Astrocyte (in vitro differentiated cells and primary cell): Measurements from ENCODE around the gene LRRK1. TPM values are rescaled to one million over a fixed set of nuclear protein-coding genes. Genes with fewer than 3 reads are reported as not detected.

Source experiments
- DNase-seq: peaks from one replicate; pipeline ENCODE4 v3.0.0-alpha.2; 2010; ENCODE audit warnings: low read depth
- FAIRE-seq: peaks from 2 replicates; lab custom pipeline; 2011; peaks lifted over from hg19 to GRCh38; lab: Jason Lieb, UNC
- H2AFZ ChIP-seq: 2 replicates; pipeline ENCODE4 v1.6.0; 2012; ENCODE audit warnings: low read depth, low read length, inconsistent platforms
- H3K27ac ChIP-seq: 2 replicates; pipeline ENCODE4 v1.5.1; 2011; ENCODE audit warnings: low read depth, low read length, inconsistent platforms
- H3K27me3 ChIP-seq: 2 replicates; pipeline ENCODE4 v1.6.0; 2011; ENCODE audit warnings: low read length, inconsistent platforms; ENCODE audit not compliant: insufficient read depth
- H3K36me3 ChIP-seq: 2 replicates; pipeline ENCODE4 v1.5.1; 2011; ENCODE audit warnings: low read length, inconsistent platforms; ENCODE audit not compliant: insufficient read depth
- H3K4me1 ChIP-seq: 2 replicates; pipeline ENCODE4 v1.5.1; 2011; ENCODE audit warnings: low read length, inconsistent platforms; ENCODE audit not compliant: insufficient read depth
- H3K4me2 ChIP-seq: 2 replicates; pipeline ENCODE4 v1.6.0; 2012; ENCODE audit warnings: low read length, inconsistent platforms
- H3K4me3 ChIP-seq: 2 replicates; pipeline ENCODE4 v1.5.1; 2011; ENCODE audit warnings: low read depth, mild to moderate bottlenecking, low read length, inconsistent platforms; ENCODE audit not compliant: insufficient read depth
- H3K79me2 ChIP-seq: 2 replicates; pipeline ENCODE4 v1.6.0; 2012; ENCODE audit warnings: mild to moderate bottlenecking, low read length, inconsistent platforms; ENCODE audit not compliant: insufficient read depth
- H3K9ac ChIP-seq: 2 replicates; pipeline ENCODE4 v1.6.0; 2012; ENCODE audit warnings: mild to moderate bottlenecking, low read length, inconsistent platforms
- H3K9me3 ChIP-seq: 2 replicates; pipeline ENCODE4 v1.5.1; 2012; ENCODE audit warnings: low read depth, mild to moderate bottlenecking, low read length, inconsistent platforms; ENCODE audit not compliant: insufficient read depth
- H4K20me1 ChIP-seq: 2 replicates; pipeline ENCODE4 v1.6.0; 2012; ENCODE audit warnings: low read length, inconsistent platforms; ENCODE audit not compliant: insufficient read depth
- H3K27ac Mint-ChIP-seq: one replicate; pipeline ENCODE4 v1.8.0; 2021; ENCODE audit warnings: mild to moderate bottlenecking, mixed read lengths; ENCODE audit not compliant: unreplicated experiment
- H3K27me3 Mint-ChIP-seq: one replicate; pipeline ENCODE4 v1.8.0; 2021; ENCODE audit warnings: low read depth, mixed read lengths; ENCODE audit not compliant: unreplicated experiment
- H3K36me3 Mint-ChIP-seq: one replicate; pipeline ENCODE4 v1.8.0; 2021; ENCODE audit warnings: low read depth, mixed read lengths; ENCODE audit not compliant: unreplicated experiment
- H3K4me1 Mint-ChIP-seq: one replicate; pipeline ENCODE4 v1.8.0; 2021; ENCODE audit warnings: low read depth, mixed read lengths; ENCODE audit not compliant: unreplicated experiment
- H3K4me3 Mint-ChIP-seq: one replicate; pipeline ENCODE4 v1.8.0; 2021; ENCODE audit warnings: mild to moderate bottlenecking, moderate library complexity, mixed read lengths; ENCODE audit not compliant: unreplicated experiment
- H3K9me3 Mint-ChIP-seq: one replicate; pipeline ENCODE4 v1.8.0; 2021; ENCODE audit warnings: mild to moderate bottlenecking, mixed read lengths; ENCODE audit not compliant: unreplicated experiment
- EZH2 ChIP-seq: IDR thresholded peaks from 2 replicates; pipeline ENCODE4 v1.6.1; 2012; ENCODE audit warnings: mild to moderate bottlenecking, low read length, inconsistent platforms; ENCODE audit not compliant: insufficient read depth
- total RNA-seq: library from RNA; stranded (reverse); gene quantifications from 2 replicates; pipeline ENCODE4 v1.2.1, GENCODE V29; 2021
- TF ChIP-seq, protein P1 (sequence below): IDR thresholded peaks from 2 replicates; pipeline ENCODE4 v1.5.1; 2011; ENCODE audit warnings: low read depth, mild to moderate bottlenecking, inconsistent platforms, low read length, moderate library complexity; ENCODE audit not compliant: insufficient read depth

LRRK1 gene
- total RNA-seq, 1 donor from 2014 or later, result 0.41 TPM

- Histone ChIP-seq H3K27me3 (no peaks in the 10 kb centered on the region), H3K9me3 (no peaks in the 10 kb centered on the region), H3K36me3 (no peaks in the 10 kb centered on the region), H3K79me2 (no peaks in the 10 kb centered on the region), H4K20me1 (no peaks in the 10 kb centered on the region), H3K4me3 (no peak overlapping the region), H3K4me1 (peaks cover 4% of the 10 kb centered on the region), H3K27ac (no peak overlapping the region), H2AFZ (no peak overlapping the region), H3K9ac (no peak overlapping the region), H3K4me2 (no peak overlapping the region)
- DNase-seq, result no peak
- Mint-ChIP-seq H3K27ac (no peak overlapping the region), H3K9me3 (no peaks in the 10 kb centered on the region), H3K4me3 (no peak overlapping the region), H3K4me1 (peaks cover under 1% of the 10 kb centered on the region), H3K27me3 (peaks cover 5% of the 10 kb centered on the region), H3K36me3 (no peaks in the 10 kb centered on the region)
- no peak for FAIRE-seq
- no peak for TF ChIP-seq EZH2
- TF ChIP-seq, protein P1, sequence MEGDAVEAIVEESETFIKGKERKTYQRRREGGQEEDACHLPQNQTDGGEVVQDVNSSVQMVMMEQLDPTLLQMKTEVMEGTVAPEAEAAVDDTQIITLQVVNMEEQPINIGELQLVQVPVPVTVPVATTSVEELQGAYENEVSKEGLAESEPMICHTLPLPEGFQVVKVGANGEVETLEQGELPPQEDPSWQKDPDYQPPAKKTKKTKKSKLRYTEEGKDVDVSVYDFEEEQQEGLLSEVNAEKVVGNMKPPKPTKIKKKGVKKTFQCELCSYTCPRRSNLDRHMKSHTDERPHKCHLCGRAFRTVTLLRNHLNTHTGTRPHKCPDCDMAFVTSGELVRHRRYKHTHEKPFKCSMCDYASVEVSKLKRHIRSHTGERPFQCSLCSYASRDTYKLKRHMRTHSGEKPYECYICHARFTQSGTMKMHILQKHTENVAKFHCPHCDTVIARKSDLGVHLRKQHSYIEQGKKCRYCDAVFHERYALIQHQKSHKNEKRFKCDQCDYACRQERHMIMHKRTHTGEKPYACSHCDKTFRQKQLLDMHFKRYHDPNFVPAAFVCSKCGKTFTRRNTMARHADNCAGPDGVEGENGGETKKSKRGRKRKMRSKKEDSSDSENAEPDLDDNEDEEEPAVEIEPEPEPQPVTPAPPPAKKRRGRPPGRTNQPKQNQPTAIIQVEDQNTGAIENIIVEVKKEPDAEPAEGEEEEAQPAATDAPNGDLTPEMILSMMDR, result no peak
These were observed 178.0 kb downstream of the LRRK1 start for GRCh38 chr15:101097111-101097510.

DNA sequence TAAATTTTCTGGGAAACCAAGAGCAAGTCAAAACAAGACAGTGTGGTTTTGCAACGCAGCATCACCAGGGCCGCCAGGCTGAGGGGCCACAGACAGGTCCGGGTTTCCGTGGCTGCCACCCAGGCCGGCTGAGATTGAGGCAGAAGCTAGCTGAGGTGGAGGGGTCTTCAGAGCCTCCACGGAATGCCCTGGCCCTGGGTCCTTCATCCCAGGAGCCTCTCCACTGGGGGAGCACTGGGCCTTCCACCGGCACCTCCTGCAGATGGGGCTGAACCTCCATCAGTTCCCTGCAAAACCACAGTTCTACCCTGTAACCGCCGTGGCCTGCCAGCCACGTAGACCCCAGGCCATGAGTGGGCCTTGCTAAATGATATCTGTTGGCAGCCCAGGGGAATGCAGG, 180.0 kb downstream of the LRRK1 start:
- Mint-ChIP-seq H3K4me1 (no peaks in the 10 kb centered on the region), H3K27me3 (peaks cover 5% of the 10 kb centered on the region), H3K27ac (no peak overlapping the region), H3K4me3 (no peak overlapping the region), H3K9me3 (peaks cover 1% of the 10 kb centered on the region), H3K36me3 (no peaks in the 10 kb centered on the region)
- H3K9me3 ChIP-seq, result no peaks in the 10 kb centered on the region
- no peak overlapping the region for H3K27ac ChIP-seq
- H3K4me1 ChIP-seq, result no peaks in the 10 kb centered on the region
- no peaks in the 10 kb centered on the region for H3K27me3 ChIP-seq
- no peak overlapping the region for H2AFZ ChIP-seq
- no peaks in the 10 kb centered on the region for H4K20me1 ChIP-seq
- H3K9ac ChIP-seq, result no peak overlapping the region
- no peak overlapping the region for H3K4me2 ChIP-seq
- no peak for TF ChIP-seq EZH2
- TF ChIP-seq, protein P1, result no peak
- FAIRE-seq (no peak), DNase-seq (no peak)
- H3K36me3 ChIP-seq, result no peaks in the 10 kb centered on the region
- H3K79me2 ChIP-seq, result no peaks in the 10 kb centered on the region
- H3K4me3 ChIP-seq, result no peak overlapping the region

GRCh38 chr15:101100118-101100517, 181.0 kb downstream of the LRRK1 start:
- DNase-seq (no peak), FAIRE-seq (no peak)
- H4K20me1 ChIP-seq, result no peaks in the 10 kb centered on the region
- no peak overlapping the region for H3K27ac Mint-ChIP-seq
- peaks cover 5% of the 10 kb centered on the region for H3K27me3 Mint-ChIP-seq
- no peak for TF ChIP-seq EZH2
- H3K4me2 ChIP-seq, result no peak overlapping the region
- no peaks in the 10 kb centered on the region for H3K36me3 Mint-ChIP-seq
- H3K4me1 Mint-ChIP-seq, result peaks cover 4% of the 10 kb centered on the region
- H3K4me1 ChIP-seq, result peaks cover 6% of the 10 kb centered on the region
- no peak overlapping the region for H3K9ac ChIP-seq
- H3K9me3 ChIP-seq, result no peaks in the 10 kb centered on the region
- no peak overlapping the region for H3K4me3 ChIP-seq
- peaks cover 1% of the 10 kb centered on the region for H3K9me3 Mint-ChIP-seq
- H3K27me3 ChIP-seq, result no peaks in the 10 kb centered on the region
- no peak overlapping the region for H3K4me3 Mint-ChIP-seq
- H3K36me3 ChIP-seq, result no peaks in the 10 kb centered on the region
- no peaks in the 10 kb centered on the region for H3K79me2 ChIP-seq
- no peak overlapping the region for H2AFZ ChIP-seq
- H3K27ac ChIP-seq, result no peak overlapping the region
